ENCODE results near the gene ZFPM1. TPM values are rescaled to one million over a fixed set of nuclear protein-coding genes. Genes with fewer than 3 reads are reported as not detected.

The ZFPM1 gene
- polyA plus RNA-seq, 1 of the 3 experiments (the other 2 are of a cell fraction): 1.2 TPM

- TF ChIP-seq POLR2AphosphoS5 (IDR thresholded peaks at IDR 0.05; ENCODE audit: low read depth, low read length): no peak
Observed at GRCh38 chr16:88585269-88585668, 132.2 kb downstream of the ZFPM1 start (continued).

- TF ChIP-seq, protein P1, sequence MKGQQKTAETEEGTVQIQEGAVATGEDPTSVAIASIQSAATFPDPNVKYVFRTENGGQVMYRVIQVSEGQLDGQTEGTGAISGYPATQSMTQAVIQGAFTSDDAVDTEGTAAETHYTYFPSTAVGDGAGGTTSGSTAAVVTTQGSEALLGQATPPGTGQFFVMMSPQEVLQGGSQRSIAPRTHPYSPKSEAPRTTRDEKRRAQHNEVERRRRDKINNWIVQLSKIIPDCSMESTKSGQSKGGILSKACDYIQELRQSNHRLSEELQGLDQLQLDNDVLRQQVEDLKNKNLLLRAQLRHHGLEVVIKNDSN (IDR thresholded peaks at IDR 0.05; ENCODE audit: borderline replicate concordance, low read depth): no peak
- TF ChIP-seq SMC3 (IDR thresholded peaks at IDR 0.05; ENCODE audit: low read depth, low read length) (no peak), MEF2A (IDR thresholded peaks at IDR 0.05; ENCODE audit: borderline replicate concordance, low read depth) (no peak), POLR2AphosphoS5 (IDR thresholded peaks at IDR 0.05; ENCODE audit: low read depth, low read length) (no peak), YY1 (IDR thresholded peaks at IDR 0.05; ENCODE audit: low read depth) (no peak), TAF1 (IDR thresholded peaks at IDR 0.05; ENCODE audit: borderline replicate concordance, low read depth, low read length) (no peak), CHD2 (IDR thresholded peaks at IDR 0.05; ENCODE audit: low read length, partially characterized antibody) (no peak), MXI1 (IDR thresholded peaks at IDR 0.05; ENCODE audit: low read depth, low read length) (no peak), FOXJ3 (CRISPR knock-in tag; IDR thresholded peaks at IDR 0.05) (no peak), RXRA (IDR thresholded peaks at IDR 0.05; ENCODE audit: borderline replicate concordance, low read depth) (no peak)
- no peaks in the 10 kb centered on the region for H3K27me3 ChIP-seq (ENCODE audit: insufficient read depth)
- H3K36me3 ChIP-seq (replicated peaks in 1 of 2; ENCODE audit: control insufficient read depth in 1 of 2, insufficient read depth in 2 of 2, low read length in 1 of 2): peaks cover 21 to 47% of the 10 kb centered on the region in 2 experiments
- no peak for DNase-seq
- no peaks in the 10 kb centered on the region for H3K9me3 ChIP-seq
- H2AFZ ChIP-seq (ENCODE audit: low read depth): no peak overlapping the region
- H3K27ac ChIP-seq (ENCODE audit: low read depth in 2 of 2, low read length in 1 of 2): no peak overlapping the region
- ChIA-PET POLR2A (no interaction called here), CTCF (no interaction called here)
- 94% methylated on average over 10 of the region's 13 CpGs for WGBS (ENCODE audit: low lambda C conversion rate)
- no peak overlapping the region for H3K4me2 ChIP-seq
- peaks cover 33% of the 10 kb centered on the region for H4K20me1 ChIP-seq (ENCODE audit: insufficient read depth)
- no peaks in the 10 kb centered on the region for H3K4me1 ChIP-seq (ENCODE audit: control insufficient read depth in 1 of 2, insufficient read depth in 2 of 2, low read depth in 1 of 2, low read length in 1 of 2)
- H3K4me3 ChIP-seq (ENCODE audit: low read depth in 2 of 2, low read length in 1 of 2): no peak overlapping the region
- H3F3A ChIP-seq (replicated peaks; ENCODE audit: insufficient read depth): no peaks in the 10 kb centered on the region
- no peak overlapping the region for H3K9ac ChIP-seq
- H3K9me2 ChIP-seq: no peaks in the 10 kb centered on the region
- H3K79me2 ChIP-seq (ENCODE audit: insufficient read depth): peaks cover 46% of the 10 kb centered on the region
Observed at GRCh38 chr16:88585927-88586581, 133.0 kb downstream of the ZFPM1 start.

Small RNAs within 50 kb of the gene (small RNA-seq; reads per million reads assigned to genes)
- gene MIR5189: 0 to 1.9 (median 0) reads per million in 7 experiments

Other genes with a start within 250 kb of the ZFPM1 start
- gene ZNF469, start 70.3 kb upstream of the ZFPM1 start, polyA plus RNA-seq (2012; rRNA removed): 0.24 and 0.56 TPM in 2 replicates
- gene ZC3H18, start 117.1 kb downstream of the ZFPM1 start, polyA plus RNA-seq (2012; rRNA removed): 18.1 and 32.7 TPM in 2 replicates
- 0.07 TPM in 1 of 2 replicates, not detected in the other for gene IL17C, start 185.3 kb downstream of the ZFPM1 start, polyA plus RNA-seq (2012; rRNA removed)
- gene CYBA, start 197.8 kb downstream of the ZFPM1 start, polyA plus RNA-seq (2012; rRNA removed): 116 and 176 TPM in 2 replicates
- gene MVD, start 209.8 kb downstream of the ZFPM1 start, polyA plus RNA-seq (2012; rRNA removed): 14.7 and 15.7 TPM in 2 replicates
- gene SNAI3, start 233.2 kb downstream of the ZFPM1 start, polyA plus RNA-seq (2012; rRNA removed): 0.03 and 0.18 TPM in 2 replicates

All from SK-N-SH (cell line).